Skeletal muscle tissue (tissue), 4 donors: ENCODE results near the gene PBLD. TPM values are rescaled to one million over a fixed set of nuclear protein-coding genes. Genes with fewer than 3 reads are reported as not detected.
A peak's percentile ranks its signal among the peaks of the same experiment; 100 is the strongest.
"Not testable (repeated sequence)": the region's sequence is repeated elsewhere in the genome, so short reads cannot be mapped to it uniquely, and the experiment has no call there.

ENCODE experiments used
- H3K27ac ChIP-seq: one replicate; pipeline ENCODE4 v1.7.0; 2013; ENCODE audit warnings: mild to moderate bottlenecking, low read depth, low read length, inconsistent platforms
- H3K27me3 ChIP-seq, 3 donors: one replicate each; pipeline ENCODE4 v1.7.0; 2013; ENCODE audit warnings: low read length in 3 of 3; ENCODE audit not compliant: control insufficient read depth in 3 of 3, insufficient read depth in 3 of 3
- H3K36me3 ChIP-seq, 3 donors: one replicate each; pipeline ENCODE4 v1.7.0; 2013; ENCODE audit warnings: low read length in 3 of 3; ENCODE audit not compliant: control insufficient read depth in 3 of 3, insufficient read depth in 3 of 3
- H3K4me1 ChIP-seq, 3 donors: one replicate each; pipeline ENCODE4 v1.7.0; 2013; ENCODE audit warnings: low read length in 3 of 3, mild to moderate bottlenecking in 3 of 3; ENCODE audit not compliant: control insufficient read depth in 3 of 3, insufficient read depth in 3 of 3
- H3K4me3 ChIP-seq, 3 donors: one replicate each; pipeline ENCODE4 v1.7.0; 2013; ENCODE audit warnings: low read length in 3 of 3
- H3K9ac ChIP-seq, 3 donors: one replicate each; pipeline ENCODE4 v1.7.0; 2013; ENCODE audit warnings: low read length in 3 of 3, mild to moderate bottlenecking in 3 of 3, moderate library complexity in 2 of 3, low read depth in 1 of 3
- H3K9me3 ChIP-seq, 3 donors: one replicate each; pipeline ENCODE4 v1.7.0; 2013; ENCODE audit warnings: low read length in 3 of 3; ENCODE audit not compliant: control insufficient read depth in 3 of 3
- total RNA-seq: library from RNA; depleted of rRNA; stranded (reverse); fragments of >200 nt; gene quantifications from one replicate; pipeline ENCODE4 v1.2.3, GENCODE V29; 2014
- donor health status: Osteomylitis.

PBLD gene
- total RNA-seq, 1 donor from 2014 or later: 3.7 TPM

DNA sequence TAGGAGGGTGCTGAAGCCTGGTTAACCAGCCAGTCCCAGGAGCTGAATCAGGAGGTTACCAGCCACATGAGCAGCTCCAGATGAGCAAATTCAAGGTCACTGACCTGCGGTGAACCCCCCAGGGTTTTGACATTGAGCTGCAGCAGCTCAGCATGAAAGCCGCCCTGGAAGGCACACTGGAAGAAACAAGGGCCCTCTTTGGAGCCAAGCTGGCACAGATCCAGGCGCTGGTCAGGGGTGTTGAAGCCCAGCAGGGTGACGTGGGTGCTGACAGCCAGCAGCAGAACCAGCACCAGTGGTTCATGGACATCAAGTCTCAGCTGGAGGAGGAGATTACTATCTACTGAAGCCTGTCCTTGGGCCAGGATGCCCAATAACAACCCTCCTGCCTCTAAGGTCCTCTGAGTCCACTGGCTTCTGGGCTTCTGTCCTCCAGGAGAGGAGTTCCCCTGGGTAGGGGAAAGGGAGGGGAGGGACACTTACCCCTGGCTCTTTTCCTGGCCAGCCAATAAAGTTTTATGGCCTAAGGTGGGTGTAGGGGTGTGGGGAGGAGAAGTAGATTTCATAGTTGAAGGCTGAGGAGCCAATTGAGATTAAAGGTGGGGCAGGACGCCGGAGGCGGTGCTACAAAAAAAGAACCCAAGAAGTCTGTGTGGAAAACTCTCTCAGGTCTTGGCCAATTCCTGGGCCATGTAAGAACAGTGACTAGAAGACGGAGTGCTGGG lies 71.4 kb downstream of the PBLD start:
- Histone ChIP-seq H3K4me1 (no peaks in the 10 kb centered on the region), H3K27me3 (peaks cover 0 to 2% (median 0%) of the 10 kb centered on the region in 3 donors), H3K36me3 (no peaks in the 10 kb centered on the region), H3K4me3 (no peak overlapping the region), H3K9me3 (no peaks in the 10 kb centered on the region), H3K27ac (no peak overlapping the region), H3K9ac (no peak overlapping the region)

DNA sequence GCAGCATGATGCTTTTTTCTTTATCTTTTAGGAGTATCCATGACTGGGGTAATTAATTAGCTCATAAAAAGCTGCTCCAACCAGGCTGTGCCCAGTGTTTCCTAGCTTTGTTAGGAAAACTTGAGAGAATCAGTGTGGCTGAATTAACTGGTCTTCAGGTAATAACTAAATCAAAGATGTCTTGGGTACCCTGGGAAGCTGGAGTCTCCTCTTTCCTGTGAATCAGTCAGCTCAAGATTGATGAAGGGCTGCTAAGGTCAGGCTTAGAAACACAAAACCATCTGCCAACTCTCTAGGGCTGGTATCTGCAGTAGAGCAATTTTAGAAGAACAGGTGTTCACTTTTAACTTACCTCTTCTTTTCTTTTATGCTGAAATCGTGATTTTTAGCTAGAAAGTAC lies 79.4 kb downstream of the PBLD start:
- Histone ChIP-seq H3K27me3 (no peaks in the 10 kb centered on the region), H3K4me1 (peaks cover 5 to 12% (median 7%) of the 10 kb centered on the region in 3 donors), H3K36me3 (no peaks in the 10 kb centered on the region), H3K27ac (no peak overlapping the region), H3K4me3 (no peak overlapping the region), H3K9ac (no peak overlapping the region), H3K9me3 (no peaks in the 10 kb centered on the region)

GRCh38 chr10:68251625-68252495 lies 80.9 kb downstream of the PBLD start:
- H3K4me1 ChIP-seq: peaks cover 5 to 13% (median 7%) of the 10 kb centered on the region in 3 donors
- no peaks in the 10 kb centered on the region for H3K27me3 ChIP-seq
- no peaks in the 10 kb centered on the region for H3K9me3 ChIP-seq
- no peak overlapping the region for H3K4me3 ChIP-seq
- no peaks in the 10 kb centered on the region for H3K36me3 ChIP-seq
- H3K27ac ChIP-seq: no peak overlapping the region
- H3K9ac ChIP-seq: no peak overlapping the region

DNA sequence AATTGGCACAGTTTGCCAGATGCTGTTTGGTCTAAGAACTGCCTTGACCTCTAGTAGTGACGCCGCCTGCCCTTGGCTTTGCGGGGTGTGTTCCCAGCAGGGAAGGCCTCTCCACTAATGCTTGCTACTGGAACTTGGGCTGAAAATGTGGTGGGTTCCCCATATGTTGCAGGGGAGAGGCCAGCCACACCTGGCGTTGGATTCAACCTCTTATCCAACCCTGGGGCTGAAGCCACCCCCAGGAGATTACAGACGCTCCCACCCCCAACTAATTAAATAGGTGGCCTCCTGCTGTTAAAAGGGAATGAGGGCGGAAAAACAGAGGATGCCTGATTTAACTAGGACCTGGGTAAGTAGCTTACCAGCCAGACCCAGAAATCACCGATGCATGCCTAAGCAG lies 81.6 kb downstream of the PBLD start:
- H3K9ac ChIP-seq: no peak overlapping the region
- H3K36me3 ChIP-seq: no peaks in the 10 kb centered on the region
- H3K4me3 ChIP-seq: no peak overlapping the region
- peaks cover 5 to 13% (median 7%) of the 10 kb centered on the region in 3 donors for H3K4me1 ChIP-seq
- H3K27ac ChIP-seq: no peak overlapping the region
- H3K27me3 ChIP-seq: no peaks in the 10 kb centered on the region
- H3K9me3 ChIP-seq: no peaks in the 10 kb centered on the region

GRCh38 chr10:68249297-68249696 lies 83.4 kb downstream of the PBLD start:
- Histone ChIP-seq H3K4me3 (peak overlapping the region in 1 of 3 donors; percentile 35), H3K27me3 (no peaks in the 10 kb centered on the region), H3K9me3 (no peaks in the 10 kb centered on the region), H3K9ac (peak overlapping the region in 1 of 3 donors; percentile 40), H3K27ac (peak overlapping the region; percentile 33), H3K36me3 (no peaks in the 10 kb centered on the region), H3K4me1 (peaks cover 5 to 13% (median 7%) of the 10 kb centered on the region in 3 donors)

DNA sequence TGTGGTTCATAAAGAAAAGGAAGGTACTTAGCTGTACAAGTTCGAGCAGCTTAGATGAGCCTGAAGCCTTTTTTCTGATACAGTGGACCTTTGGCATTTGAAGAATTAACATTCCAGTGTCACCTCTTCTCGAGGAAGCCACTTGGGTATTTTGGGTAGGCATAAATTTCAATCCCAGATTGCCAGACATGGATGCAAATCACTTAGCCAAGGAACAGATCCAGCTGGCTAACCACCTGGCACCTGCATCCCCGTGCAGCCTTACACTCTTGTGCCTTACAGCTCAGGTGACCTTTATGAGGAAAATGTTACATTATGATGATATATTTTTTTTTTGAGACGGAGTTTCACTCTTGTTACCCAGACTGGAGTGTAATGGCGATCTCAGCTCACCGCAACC lies 84.8 kb downstream of the PBLD start:
- peaks cover 5 to 13% (median 7%) of the 10 kb centered on the region in 3 donors for H3K4me1 ChIP-seq
- no peak overlapping the region for H3K27ac ChIP-seq
- H3K4me3 ChIP-seq: no peak overlapping the region
- no peaks in the 10 kb centered on the region for H3K27me3 ChIP-seq
- no peaks in the 10 kb centered on the region for H3K36me3 ChIP-seq
- H3K9ac ChIP-seq: no peak overlapping the region
- no peaks in the 10 kb centered on the region for H3K9me3 ChIP-seq

DNA sequence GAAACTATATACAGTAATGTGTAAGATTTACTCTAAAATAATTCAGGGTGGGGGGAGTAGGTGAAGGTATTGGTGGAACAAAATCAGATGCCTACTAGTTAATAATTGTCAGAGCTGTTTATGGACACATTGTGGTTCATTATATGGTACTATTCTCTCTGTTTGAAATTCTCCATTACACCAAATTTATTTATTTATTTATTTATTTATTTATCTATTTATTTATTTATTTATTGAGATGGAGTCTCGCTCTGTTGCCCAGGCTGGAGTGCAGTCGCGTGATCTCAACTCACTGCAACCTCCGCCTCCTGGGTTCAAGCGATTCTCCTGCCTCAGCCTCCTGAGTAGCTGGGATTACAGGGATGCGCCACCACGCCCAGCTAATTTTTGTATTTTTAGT lies 86.3 kb downstream of the PBLD start:
- not testable (repeated sequence) for H3K4me3 ChIP-seq, H3K9me3 ChIP-seq, H3K36me3 ChIP-seq, H3K27me3 ChIP-seq, H3K9ac ChIP-seq, H3K27ac ChIP-seq
- peaks cover 5 to 13% (median 7%) of the 10 kb centered on the region in 3 donors for H3K4me1 ChIP-seq

DNA sequence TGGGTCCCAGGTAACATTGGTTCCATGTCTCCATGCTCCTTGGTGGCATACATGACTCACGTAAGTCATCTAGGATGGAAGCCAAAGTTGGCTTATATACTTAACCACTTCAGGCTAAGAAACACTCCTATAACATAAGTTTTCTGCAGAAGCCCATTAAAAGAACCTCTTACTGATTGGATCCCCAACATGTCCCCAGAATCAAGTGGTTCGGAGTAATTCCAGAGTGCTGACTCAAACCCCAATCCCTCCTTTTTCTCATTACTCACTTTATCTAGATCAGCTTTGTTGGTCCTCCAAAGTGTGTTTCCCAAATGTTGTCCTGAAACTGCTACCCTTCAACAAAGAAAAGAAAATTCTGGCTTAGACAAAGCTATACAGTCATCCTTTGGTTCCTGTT lies 90.7 kb downstream of the PBLD start:
- H3K9ac ChIP-seq: no peak overlapping the region
- H3K9me3 ChIP-seq: no peaks in the 10 kb centered on the region
- H3K27ac ChIP-seq: no peak overlapping the region
- no peaks in the 10 kb centered on the region for H3K27me3 ChIP-seq
- no peaks in the 10 kb centered on the region for H3K4me1 ChIP-seq
- no peaks in the 10 kb centered on the region for H3K36me3 ChIP-seq
- no peak overlapping the region for H3K4me3 ChIP-seq

- no peak overlapping the region for H3K4me3 ChIP-seq
- H3K4me1 ChIP-seq: no peaks in the 10 kb centered on the region
- H3K27me3 ChIP-seq: no peaks in the 10 kb centered on the region
- H3K36me3 ChIP-seq: no peaks in the 10 kb centered on the region
- H3K9me3 ChIP-seq: no peaks in the 10 kb centered on the region
- no peak overlapping the region for H3K27ac ChIP-seq
- no peak overlapping the region for H3K9ac ChIP-seq
Measured at GRCh38 chr10:68239596-68240150, 93.1 kb downstream of the PBLD start.

DNA sequence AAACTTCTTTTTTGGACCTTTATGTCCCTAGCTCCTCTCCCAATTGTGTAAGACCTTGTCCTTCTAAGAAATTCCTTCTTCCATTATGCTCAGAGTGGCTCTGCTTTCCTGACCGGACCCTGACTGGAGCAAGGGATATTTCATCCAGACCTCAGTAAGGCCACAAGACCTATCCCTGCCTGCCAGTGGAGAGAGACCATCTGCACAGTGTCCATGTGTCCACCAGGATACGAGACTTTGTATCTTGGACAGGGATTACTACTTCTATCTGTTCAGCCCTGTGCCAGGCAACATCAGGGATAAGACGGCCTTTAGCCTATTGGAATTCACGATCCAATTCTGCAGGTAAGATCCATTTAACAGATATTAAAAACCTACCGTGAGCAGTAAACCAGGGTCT lies 93.7 kb downstream of the PBLD start:
- Histone ChIP-seq H3K4me1 (no peaks in the 10 kb centered on the region), H3K4me3 (no peak overlapping the region), H3K27me3 (no peaks in the 10 kb centered on the region), H3K9me3 (no peaks in the 10 kb centered on the region), H3K36me3 (no peaks in the 10 kb centered on the region), H3K27ac (no peak overlapping the region), H3K9ac (no peak overlapping the region)
